Fibroblast of peridontal ligament (primary cell): ENCODE data around the gene SPAG17.
"Not testable (repeated sequence)": the region's sequence is repeated elsewhere in the genome, so short reads cannot be mapped to it uniquely, and the experiment has no call there.

Source experiments
- DNase-seq: peaks from one replicate; pipeline ENCODE4 v3.0.0-alpha.2; 2010; ENCODE audit errors: extremely low read depth

The SPAG17 gene

DNA sequence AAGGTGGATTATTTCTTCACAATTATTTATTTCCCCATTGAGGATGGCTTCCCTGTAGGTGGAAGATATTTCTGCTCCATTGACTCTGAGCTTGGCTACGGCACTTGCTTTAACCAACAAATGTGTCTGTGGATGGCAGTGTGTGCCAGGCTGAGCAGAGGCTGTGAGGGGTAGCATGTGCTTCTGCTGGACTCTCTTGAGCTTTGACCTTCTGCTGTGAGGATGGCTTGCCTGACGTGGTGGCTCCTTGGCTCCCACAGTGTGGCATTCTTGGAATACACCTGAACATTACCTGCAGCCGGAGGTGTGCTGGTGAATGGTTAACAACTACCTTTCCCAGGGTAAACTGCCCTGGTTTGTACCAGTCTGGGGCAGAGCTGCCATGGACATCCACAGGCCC lies 208.6 kb downstream of the SPAG17 start:
- no peak for DNase-seq

DNA sequence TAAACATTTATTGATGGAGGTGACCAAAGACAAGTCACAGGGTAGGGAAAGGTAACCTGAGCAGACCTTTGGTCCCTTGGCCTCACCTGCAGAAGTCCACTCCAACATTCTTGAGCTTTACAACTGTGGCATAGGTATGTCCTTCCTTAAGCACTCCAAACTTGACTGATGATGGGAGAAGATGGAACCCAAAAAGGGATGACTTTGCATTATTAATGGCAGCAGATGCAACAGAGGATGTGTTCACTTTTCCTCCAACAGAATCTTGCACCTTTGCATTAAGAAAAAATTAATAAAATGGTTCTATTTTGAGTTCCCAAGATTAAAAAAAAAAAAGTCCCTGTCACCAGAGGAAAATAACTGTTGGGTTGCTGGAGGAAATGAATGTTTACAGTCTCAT lies 213.3 kb downstream of the SPAG17 start:
- no peak for DNase-seq

DNA sequence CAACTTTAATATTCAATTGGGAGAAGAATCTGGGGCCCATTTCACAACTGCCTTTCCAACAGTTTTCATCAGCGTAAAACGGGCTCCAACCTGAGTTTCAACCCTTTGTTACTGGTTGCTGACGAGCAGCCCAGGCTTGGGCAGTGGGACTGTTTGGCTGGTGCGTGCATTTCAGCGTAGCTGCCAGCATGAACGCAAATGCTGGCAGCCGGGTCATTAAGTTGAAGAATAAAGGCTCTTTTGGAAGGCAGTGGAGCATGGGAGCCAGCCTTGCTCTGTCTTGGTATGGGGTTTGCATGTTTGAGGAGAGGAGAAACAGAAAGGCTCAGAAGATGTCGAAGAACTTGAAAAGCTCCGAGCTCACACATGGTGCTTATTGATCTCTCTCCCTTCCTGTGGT lies 214.8 kb downstream of the SPAG17 start:
- DNase-seq: no peak

DNA sequence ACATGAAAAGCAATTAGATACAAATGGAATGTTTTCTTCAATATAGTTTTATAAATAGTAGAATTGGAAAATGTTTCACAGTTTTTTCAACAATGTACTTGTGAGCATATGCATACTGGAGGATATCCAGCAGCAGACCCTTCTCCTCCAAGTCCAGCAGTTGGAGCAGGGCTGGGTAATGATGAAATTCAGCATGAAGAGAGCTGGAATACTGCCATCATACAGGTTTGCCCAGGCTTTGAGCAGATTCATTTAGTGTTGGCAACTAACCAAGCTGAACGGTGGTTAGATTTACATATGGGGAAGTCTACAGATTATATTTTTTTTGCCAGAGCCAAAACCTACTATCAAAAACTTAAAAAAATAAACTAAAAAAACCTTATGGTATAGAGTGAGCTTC lies 217.1 kb downstream of the SPAG17 start:
- DNase-seq: peak; percentile 24

DNA sequence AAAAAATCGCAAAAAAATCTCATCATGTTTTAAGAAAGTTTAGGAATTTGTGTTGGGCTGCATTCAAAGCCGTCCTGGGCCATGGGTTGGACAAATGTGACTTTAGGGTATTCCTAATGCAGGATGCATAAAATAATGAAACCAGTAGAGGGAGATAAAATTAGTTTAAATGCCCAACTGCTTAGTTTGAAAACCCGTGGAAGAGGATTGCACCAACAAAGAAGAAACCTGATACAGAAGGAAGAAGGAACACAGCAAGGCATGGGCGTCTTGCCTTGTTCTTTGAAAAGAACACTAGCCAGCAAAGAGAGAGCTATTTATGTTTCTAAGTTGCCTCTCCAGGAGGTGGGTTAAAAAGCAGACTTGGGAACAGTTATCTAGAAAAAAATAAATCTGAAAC lies 217.6 kb downstream of the SPAG17 start:
- DNase-seq: peak; percentile 78

DNA sequence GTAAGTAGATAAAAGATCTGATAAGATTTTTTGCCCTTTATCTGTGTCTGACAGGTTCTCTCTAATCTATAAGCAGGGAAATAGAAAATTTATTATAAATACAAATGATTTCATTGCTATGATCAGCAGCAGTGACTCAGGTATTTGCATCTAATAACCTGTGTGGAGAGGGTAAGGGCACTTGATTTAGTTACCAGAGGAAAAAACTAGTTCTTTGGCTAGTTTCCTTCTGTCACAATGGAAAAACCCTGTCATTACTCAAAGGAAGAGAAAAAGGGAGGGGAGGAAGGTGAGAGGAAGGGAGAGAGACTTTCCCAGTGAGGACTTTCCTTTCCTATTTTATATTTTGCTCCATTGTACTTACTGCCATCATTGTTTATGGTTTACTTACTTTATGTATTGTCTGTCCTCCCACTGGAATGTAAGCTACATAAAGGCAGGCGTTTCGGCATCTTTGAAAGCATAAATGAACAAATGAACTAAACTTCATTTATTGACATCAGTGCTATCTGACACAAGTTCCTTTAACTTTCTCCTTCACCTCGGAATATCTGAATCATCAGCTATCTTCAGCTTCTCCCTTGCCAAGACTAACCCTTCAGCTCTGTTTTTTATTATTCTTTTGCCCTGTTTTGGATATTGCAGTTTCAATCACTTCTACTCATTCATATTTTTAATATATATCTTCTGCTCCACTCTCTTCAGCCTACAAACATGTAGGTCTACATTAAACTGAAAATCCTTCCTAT lies 220.6 kb downstream of the SPAG17 start:
- DNase-seq: peak; percentile 18

DNA sequence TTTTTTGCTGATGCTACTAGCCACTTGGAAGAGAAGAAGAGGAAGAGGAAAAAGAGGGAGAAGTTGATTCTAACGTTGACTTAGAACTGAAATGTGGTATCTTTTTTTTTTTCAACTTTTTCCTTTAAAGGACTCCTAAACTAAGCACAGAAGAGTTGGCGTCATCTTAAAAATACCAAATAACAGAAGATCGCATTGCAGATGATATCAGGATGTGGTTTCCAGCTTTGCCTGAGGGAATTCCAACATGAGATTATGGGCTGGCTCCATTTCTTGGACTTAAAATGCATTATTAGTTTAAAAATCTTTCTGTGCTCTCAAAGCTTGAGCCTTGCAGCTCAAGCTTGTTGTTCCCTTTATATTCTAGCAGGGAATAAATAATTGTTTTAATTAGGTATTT lies 225.7 kb downstream of the SPAG17 start:
- peak; percentile 58 for DNase-seq

DNA sequence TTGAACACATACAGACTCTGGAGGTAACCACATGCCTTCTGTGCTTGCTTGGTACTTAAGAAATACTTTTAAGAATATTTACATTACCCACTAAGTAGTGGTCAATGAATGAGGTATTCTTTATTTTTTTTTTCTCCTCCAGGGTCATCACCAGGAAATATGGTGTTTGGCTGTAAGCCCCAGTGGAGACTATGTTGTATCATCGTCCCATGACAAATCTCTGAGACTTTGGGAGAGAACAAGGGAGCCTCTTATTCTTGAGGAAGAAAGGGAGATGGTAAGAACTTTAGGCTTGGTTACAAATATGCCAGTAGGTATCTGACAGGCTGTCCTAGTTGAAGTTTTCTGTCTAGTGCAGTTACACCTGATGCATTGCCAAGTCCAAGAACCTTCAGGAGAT lies 232.6 kb downstream of the SPAG17 start:
- DNase-seq: no peak

DNA sequence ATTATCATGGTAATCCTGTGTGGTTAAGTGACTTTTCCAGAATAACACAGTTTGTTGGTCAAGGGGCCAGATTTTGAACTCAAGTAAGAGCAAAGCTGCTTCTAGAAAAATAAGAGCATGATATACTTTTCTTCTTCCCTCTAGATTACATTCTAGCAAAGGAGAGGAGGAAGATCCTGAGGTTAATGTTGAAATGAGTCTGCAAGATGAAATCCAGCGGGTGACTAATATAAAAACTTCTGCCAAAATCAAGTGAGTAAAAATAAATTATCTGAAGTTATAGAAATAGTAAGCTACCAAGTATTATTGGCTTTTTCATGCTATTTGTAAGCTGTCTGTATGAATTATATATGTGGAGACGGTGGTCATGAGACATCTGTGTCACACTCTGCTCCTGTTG lies 242.7 kb downstream of the SPAG17 start:
- peak; percentile 39 for DNase-seq

DNA sequence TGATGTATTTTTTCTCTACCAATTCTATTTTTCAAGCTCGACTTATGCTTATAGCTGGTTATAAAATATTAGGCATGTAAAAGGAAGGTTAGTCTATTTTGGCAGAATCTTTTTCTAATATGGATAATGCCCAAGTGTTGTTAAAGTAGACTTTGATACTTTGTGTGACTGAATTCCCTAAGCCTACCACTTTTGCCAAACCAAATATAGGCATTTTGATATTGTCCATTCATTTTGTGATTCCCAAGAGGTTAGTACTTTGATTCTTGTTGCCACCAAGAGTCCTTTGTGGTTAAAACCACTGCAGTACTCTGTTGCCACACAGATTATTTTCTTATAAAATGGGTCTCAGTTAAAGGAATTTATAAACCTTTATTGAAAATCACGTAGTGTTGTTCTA lies 251.3 kb downstream of the SPAG17 start:
- no peak for DNase-seq

DNA sequence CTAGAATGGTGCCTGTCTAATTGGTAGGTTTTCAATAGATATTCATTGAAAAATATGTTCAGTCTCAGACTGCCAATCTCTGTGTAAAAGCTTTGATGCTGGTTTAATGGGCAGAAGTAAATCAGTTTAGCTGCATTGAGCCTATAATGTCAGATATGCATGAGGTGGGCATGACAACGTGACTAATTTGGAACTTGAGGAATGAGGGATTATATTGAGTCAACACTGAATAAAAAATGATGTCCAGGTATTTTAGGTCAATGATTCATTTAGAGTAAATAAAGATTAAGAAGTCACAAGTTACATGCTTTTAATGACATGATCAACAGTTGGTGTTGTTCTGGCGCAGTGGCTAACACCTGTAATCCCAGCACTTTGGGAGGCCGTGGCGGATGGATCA lies 252.5 kb downstream of the SPAG17 start:
- DNase-seq: no peak

DNA sequence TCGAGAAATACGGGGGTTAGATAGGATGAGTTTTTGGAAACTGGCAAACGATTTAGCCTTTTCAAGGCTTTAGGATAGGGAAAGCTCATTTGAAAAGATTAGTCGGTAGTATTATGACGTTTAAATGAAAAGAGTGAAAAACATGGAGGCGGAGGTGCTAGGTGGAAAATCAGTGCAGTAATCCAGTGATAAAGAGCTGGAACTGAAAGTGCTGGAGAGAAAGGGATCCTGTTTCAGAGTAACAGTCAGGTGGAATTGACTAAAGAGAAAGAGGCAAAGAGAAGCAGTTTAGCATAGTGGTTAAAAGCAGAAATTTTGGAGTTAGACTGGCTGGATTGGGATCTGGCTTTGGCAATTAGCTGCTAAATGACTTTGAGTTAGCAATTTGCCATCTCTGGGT lies 254.5 kb downstream of the SPAG17 start:
- DNase-seq: peak; percentile 7

DNA sequence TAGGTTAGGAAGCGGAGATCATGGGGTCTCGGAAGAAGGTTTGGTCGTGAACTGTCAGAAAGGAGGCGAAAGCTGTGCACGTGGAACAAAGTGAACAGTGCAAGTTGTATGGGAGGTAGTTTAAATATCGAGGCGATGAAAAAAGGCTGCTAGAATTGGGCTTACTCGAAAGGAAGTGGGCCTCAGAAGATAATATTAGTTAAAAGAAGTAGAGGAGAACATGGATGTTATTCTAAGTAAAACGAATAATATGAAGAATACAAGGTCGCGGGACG lies 254.9 kb downstream of the SPAG17 start:
- DNase-seq: peak; percentile 3

DNA sequence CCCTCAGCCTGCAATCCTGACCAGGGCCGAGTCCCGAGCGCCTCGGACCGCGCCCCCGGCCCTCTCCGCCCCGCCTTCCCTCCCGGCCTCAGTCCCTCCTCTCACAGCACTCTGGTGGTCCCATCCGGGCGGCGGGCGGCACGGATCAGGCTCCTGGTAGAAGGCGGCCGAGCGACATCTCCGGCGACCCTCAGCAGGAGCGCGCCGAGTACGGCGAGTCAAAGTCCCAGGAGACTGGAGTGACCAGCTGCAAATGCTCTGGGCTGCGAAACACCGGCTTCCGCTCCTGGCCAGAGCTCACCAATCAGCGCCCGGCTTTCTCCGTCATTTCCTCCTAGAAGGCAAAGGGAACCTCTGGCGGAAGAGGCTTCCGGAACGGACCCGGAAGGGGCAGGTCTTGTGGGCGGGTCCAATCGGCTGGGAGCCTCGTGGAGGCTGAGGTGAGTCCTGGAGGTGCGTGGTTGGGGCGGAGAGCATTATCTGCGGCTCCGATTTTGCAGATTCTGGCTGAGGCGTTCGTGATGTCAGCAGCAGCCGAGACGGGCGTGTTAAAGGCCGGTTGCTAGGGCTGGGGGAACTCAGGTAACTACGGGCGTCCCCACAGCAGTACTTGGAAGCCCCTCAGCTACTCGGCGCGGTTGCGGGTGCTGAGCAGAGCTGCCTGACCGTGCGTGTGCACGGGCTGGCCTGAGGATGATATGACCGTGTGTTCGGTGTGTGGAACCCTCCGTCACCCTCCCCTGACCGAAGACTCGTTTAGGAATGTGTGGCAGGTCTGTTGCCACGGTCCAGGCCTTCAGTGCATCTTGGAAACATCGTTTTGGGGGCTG lies 255.5 kb downstream of the SPAG17 start, which contains the start of the genes GDAP2 and WDR3:
Gene GDAP2 (minus strand): TSS at position 279 of the 830 bp plus-strand sequence. CDS start 9,264 bp downstream, outside the sequence.
Gene WDR3 (plus strand): TSS at position 397 of the 830 bp plus-strand sequence. CDS start 3,581 bp downstream, outside the sequence.
- DNase-seq: peak; percentile 95

DNA sequence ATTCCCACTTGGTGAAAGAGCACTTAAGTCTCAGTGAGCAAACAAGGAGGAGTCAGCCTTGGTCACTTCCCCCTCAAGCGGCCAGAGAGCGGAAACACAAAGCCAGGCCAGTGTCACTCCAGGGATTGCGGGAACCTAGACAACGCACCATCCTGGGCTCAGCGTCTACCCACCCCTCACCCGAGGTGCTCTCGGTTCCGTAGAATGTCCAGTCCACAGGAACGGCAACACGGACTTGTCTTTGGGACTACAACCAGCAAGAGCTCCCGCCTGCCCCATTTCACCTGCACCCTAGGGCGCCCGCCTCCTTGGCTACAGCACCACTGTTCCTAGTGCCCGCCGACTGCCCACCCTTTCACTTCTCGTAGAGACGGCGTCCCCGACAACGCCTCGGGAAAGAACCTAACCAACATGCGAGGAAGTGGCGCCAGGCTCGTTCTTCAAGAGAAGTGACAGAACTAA lies 256.1 kb downstream of the SPAG17 start:
- peak; percentile 57 for DNase-seq

DNA sequence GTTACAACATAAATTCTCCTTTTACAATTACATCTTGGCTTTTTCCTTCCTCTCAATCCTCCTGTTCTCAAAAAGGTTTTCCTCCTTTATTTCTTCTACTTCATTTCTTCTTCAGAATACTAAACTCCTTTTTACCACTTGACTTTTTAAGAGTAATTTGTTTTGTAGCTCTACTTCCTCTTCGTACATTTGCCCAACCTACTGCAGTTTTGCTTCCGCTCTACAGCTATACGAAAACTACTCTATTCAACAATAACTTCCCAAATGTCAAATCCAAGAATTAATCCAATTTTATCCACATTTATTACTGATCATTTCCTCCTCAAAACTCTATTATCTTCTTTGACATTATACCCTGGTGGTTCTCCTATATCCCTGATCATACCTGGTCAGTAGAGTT lies 259.0 kb downstream of the SPAG17 start:
- no peak for DNase-seq

DNA sequence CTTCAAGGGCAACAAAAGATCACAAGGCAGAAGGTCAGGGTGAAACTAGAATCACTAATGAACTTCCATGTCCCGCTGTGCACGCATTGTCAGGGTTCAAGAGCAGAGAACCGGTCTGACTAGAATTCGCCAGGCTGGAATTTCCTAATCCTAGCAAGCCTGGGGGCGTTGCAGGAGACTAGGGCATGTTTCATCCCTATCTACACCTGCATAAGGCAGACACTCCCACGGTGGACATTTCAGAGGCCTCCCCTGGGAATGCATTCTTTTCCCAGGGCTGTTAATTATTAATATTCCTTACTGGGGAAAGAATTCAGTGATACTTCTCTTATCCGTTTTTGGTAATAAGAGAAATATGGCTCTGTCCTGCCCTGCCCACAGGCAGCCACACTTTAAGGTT lies 262.3 kb downstream of the SPAG17 start:
- not testable (repeated sequence) for DNase-seq

DNA sequence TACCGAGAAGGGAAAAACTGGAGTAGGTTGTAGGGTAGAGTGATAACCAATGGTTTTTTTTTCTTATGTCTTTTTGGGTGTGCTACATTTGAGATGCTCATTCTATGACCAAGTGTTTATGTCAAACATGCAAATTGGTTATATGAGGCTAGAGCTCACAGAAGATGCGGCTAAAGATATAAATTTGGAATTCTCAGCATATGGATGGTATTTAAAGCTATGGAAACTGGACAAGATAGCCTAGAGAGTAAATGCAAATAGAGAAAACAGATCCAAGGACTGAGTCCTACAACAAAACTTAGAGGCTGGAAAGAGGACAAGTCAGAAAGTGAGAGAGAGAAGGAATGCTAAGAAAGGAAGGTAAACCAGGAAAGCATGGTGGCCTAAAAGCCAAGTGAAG lies 263.0 kb downstream of the SPAG17 start:
- no peak for DNase-seq

DNA sequence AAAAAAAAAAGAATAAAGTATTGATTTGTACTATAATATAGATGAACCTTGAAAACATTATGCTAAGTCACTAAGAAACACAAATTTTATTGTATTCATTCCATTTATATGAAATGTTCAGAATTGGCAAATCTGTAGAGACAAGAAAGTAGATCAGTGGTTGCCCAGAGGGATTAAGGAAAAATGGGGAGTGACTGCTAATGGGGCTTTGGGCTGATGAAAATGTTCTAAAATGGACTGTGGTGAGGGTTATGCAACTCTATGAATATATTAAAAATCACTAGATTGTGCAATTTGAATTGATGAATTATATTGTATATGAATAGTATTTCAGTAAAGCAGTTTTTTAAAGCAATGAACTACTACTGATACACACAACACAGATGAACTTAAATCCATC lies 265.7 kb downstream of the SPAG17 start:
- DNase-seq: no peak

DNA sequence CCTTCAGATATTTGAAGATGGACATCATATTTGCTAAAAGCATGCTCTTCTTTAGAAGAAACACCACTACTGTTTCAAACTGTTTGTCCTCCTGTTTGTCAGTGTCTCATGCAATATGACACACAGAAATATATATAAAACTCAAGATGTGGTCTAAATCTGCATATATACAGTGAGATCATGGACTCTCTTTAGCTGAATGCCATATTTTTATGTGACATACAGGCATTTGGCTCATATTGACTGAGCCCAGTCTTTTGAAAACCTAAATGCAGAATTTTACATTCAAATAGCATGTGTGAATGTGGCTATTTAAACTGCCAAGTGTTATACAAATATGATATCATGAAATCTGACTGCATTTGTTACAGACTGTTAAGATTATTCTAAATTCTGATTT lies 274.0 kb downstream of the SPAG17 start:
- no peak for DNase-seq

DNA sequence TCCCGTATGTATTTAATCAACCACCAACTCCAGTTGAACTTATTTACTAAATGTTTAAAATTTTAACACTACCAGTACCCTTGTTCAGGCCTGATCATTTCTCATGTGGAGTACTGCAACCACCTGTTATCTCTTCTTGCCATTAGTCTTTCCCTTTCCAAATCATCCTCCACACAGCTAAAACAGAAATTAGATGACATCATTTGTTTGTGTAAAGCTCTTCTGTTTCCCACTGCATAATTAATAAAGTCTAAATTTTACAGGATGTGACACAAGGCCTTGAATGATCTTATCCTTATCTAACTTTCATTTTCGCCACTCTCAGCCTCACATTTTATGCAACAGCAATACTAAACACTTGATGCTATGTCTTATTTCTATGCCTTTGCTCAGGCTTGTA lies 280.0 kb downstream of the SPAG17 start:
- no peak for DNase-seq

DNA sequence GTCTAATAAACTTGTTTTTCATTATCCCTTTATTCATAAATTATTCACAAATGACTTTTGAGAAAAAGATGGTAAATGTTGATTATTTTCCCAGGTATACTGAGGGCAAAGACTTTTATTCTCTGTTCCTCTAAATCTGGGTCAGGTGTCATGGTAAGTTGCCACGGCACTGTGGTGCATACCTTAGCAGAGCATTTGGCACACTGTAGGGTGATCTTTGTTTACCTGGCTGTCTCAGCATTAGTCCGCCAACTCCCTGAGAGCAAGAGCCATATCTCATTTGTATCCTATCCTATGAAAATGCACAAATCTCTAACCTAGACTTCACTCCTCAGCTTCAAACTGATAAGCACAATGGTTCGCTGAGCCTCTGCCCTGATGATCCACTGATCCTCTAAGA lies 280.5 kb downstream of the SPAG17 start:
- no peak for DNase-seq
